Caki2 (cell line): ENCODE data around the gene RNGTT. TPM values are rescaled to one million over a fixed set of nuclear protein-coding genes. Genes with fewer than 3 reads are reported as not detected.
"Not testable (repeated sequence)": the region's sequence is repeated elsewhere in the genome, so short reads cannot be mapped to it uniquely, and the experiment has no call there.

ENCODE experiments used
- DNase-seq: peaks from one replicate; pipeline ENCODE4 v3.0.0-alpha.2; 2015; ENCODE audit warnings: low read depth
- in situ Hi-C: cut with HindIII; loops from 2 replicates; pipeline ENCODE4 v1.10.0; 2016; ENCODE audit warnings: low sequenced_read_pairs, low pct_unique_long_range_greater_than_20kb, mixed read lengths
- total RNA-seq: library from RNA; depleted of rRNA; stranded (reverse); fragments of >200 nt; shearing (Covaris generic); gene quantifications from 2 replicates; pipeline ENCODE4 v1.2.3, GENCODE V29; 2014; ENCODE audit warnings: low replicate concordance

Gene RNGTT
- total RNA-seq, 1 experiment from 2014 or later, result 15.6 TPM

DNA sequence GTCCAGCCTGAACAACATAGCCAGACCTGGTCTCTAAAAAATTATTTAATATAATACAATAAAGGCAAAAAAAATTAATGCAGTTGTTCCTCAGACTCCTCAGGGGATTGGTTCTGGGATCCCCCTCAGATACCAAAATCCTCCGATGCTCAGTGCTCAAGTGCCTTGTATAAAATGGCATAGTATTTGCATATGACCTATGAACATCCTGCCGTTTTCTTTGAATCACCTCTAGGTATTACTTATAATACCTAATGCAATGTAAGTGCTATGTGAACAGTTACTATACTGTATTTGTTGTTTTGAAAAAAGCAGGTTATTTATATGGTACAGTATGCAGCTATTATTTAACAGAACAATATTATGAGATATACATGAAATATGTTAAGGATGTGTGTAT lies 43.3 kb downstream of the RNGTT start:
- no peak for DNase-seq
- in situ Hi-C loops, result no loop called here

DNA sequence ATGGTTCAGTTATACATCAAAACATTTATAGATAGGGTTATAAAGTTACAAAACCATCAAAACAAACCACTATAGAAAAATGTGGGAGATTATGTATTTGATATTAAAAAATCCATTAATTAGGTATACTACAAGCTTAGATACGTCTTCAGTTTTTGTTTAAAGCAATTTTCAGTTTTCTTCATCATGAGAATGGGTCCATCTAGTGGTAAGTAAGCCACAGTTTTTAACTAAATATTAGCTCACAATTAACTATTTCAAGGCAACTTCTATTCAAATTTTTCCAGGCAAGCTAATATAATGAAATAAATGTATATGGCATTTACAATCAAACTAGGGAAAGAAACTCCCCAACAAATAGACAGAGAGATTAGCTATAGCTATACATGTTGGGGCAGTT lies 44.4 kb downstream of the RNGTT start:
- in situ Hi-C loops, result no loop called here
- DNase-seq, result no peak

- DNase-seq, result no peak
- in situ Hi-C loops, result no loop called here
Observed at GRCh38 chr6:88916615-88917208, 46.7 kb downstream of the RNGTT start.

DNA sequence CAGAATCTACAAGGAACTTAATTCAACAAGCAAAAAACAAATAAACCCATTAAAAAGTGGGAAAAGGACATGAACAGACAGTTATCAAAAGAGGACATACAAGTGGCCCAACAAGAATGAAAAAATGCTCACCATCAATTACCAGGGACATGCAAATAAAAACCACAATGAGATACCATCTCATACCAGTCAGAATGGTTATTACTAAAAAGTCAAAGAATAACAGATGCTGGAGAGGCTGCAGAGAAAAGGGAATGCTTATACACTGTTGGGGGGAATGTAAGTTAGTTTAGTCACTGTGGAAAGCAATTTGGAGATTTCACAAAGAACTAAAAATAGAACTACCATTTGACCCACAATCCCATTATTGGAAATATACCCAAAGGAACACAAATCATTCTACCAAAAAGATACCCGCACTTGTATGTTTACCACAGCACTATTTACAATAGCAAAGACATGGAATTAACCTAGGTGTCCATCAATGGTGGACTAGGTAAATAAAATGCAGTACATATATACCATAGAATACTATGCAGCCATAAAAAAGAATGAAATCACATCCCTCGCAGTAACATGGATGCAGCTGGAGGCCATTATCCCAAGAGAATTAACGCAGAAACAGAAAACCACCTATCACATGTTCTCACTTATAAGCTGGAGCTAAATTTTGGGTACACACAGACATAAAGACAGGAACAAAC lies 48.4 kb downstream of the RNGTT start:
- DNase-seq, result no peak
- in situ Hi-C loops, result no loop called here

DNA sequence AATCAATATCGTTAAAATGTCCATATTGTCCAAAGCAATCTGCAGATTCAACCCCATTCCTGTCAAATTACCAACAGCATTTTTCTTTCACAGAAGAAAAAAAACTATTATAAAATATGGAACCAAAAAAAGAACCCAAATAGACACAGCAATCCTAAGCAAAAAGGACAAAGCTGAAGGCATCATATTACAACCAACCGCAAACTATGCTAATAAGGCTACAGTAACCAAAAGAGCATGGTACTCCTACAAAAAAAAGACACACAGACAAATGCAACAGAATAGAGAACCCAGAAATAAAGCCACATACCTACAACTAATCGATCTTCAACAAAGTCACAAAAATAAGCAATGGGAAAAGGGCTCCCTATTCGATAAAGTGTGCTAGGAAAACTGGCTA lies 49.2 kb downstream of the RNGTT start:
- in situ Hi-C loops, result no loop called here
- DNase-seq, result no peak

- in situ Hi-C loops, result no loop called here
- no peak for DNase-seq
Observed at GRCh38 chr6:88913471-88913870, 49.9 kb downstream of the RNGTT start.

- no peak for DNase-seq
- in situ Hi-C loops, result no loop called here
Observed at GRCh38 chr6:88910922-88911778, 52.3 kb downstream of the RNGTT start.

DNA sequence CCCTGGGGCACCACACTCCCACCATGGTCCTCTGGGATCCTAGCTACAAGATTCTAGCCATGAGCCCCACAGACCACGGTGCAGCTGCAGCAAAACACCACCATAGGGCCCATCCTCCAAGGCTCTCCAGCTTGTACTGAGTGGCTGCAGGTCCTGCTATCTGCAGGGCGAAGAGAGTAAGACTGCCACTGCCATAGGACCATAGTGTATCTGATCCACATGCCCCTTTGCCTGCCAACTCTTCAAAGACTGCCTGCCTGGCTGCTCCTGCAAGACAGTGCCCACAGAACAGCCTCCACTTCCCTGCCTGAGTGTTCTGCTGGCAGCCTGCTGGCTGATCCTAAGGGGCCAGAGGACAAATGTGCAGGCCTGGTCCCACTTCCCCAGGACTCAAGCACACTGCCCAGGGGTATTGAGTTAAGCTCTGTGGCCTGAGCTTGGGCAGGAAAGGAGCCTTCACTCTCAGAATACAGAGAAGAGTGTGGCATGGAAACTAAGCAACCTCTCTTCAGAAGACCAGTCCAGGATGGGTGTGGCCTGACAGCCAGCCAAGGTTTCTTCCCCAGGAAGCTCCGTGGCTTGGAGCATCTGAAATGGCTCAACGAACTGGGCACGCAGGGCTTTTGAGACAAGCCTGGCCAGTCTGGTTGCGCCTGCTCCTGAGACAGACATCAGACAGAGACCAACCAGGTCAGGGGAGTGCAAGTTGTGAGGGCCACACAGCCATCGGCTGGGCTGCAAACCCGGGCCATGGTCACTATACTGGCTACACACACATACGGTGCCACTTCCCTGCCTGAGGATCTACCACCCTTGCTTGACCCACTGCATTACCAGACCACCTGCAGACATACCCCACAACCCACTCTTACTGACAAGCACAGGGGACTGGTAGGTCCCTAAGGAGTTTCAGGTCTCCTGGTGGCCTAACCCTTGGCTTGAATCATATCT lies 54.5 kb downstream of the RNGTT start:
- no peak for DNase-seq
- in situ Hi-C loops, result no loop called here

GRCh38 chr6:88907148-88907547 lies 56.3 kb downstream of the RNGTT start:
- in situ Hi-C loops, DNase-seq: not testable (repeated sequence)

GRCh38 chr6:88899569-88900316 lies 63.7 kb downstream of the RNGTT start:
- no peak for DNase-seq
- in situ Hi-C loops, result no loop called here

GRCh38 chr6:88895911-88896310 lies 67.5 kb downstream of the RNGTT start:
- in situ Hi-C loops, result no loop called here

DNA sequence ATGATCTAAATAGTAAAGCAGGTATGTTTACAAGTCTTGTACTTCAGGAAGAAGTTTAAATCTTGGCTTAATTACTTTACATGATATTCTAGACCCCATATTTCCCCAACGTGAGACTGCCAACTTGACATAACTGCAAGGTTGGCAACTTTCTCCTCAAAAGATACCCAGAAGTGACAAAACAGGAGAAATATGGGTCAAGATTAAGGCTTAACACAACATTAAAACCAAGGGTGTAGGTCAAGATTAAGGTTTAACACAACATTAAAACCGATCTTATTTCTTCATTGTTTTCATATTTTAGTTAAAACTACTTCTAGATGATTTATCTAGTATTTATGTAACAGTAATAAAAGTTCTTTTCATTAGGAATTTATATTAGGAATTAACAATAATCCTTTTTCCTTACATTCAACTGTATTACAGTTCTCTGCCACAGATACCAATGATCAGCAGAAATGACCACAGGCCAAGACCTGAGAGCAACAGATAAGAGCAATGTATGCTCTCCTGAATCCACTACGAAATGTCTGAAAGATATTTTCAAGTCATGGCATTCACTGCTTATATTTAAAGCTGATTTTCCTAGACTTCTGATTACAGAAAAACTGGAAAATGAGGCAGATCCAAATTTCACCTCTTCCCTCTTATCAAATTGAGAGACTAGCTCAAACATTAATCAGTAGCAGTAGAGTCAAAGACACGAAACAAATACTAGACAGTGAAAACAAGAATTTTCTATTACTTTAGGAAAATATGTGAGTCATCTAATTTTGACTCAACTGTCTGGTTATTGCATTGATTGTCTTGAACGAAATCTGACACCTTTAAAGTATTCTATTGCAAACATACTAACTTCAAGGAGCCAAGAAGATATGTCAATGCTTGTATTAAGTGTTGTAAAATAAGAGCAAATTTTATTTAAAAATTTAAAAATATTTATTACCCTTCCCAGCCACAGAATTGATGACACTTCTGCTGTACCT lies 72.3 kb downstream of the RNGTT start:
- no peak for DNase-seq
- in situ Hi-C loops, result no loop called here

More at GRCh38 chr6:88895911-88896310, 67.5 kb downstream of the RNGTT start:
- no peak for DNase-seq

GRCh38 chr6:88890394-88890793 lies 73.0 kb downstream of the RNGTT start:
- DNase-seq, result no peak
- in situ Hi-C loops, result no loop called here

- DNase-seq, result no peak
- in situ Hi-C loops, result no loop called here
Observed at GRCh38 chr6:88884361-88884760, 79.1 kb downstream of the RNGTT start.

DNA sequence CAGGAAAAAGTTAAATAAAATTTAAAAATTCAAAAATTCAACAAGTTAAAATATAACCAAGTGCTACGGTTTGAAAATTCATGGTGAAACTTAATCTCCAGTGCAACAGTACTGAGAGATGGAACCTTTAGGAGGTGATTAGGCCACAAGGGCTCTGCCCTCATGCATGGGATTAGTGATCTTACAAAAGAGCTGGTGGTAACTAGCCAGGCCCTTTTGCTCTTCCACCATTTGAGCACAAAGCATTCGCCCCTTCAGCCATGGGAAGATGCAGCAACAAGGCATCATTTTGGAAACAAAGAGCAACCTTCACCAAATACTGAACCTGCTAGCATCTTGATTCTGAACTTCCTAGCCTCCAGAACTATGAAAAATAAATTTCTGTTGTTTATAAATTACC lies 80.9 kb downstream of the RNGTT start:
- in situ Hi-C loops, result no loop called here
- no peak for DNase-seq

GRCh38 chr6:88881451-88881850 lies 82.0 kb downstream of the RNGTT start:
- in situ Hi-C loops, result no loop called here
- no peak for DNase-seq

DNA sequence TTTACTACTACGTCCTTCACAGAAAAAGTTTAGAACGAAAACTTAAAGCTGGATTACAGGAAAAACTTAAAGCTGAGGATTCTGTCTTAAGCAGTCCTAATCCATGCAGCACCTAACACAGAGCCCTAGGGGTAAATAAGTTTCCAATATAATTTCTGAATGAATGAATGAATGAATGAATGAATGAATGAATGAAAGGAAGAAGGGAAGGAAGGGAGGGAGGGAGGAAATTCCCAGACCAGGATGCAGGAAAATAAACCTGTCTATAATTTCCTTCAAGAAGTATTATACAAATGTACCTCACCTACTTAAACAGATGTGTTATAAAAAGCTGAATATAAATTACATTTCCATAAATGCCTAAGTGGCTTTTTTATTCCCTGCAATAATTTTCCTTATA lies 83.4 kb downstream of the RNGTT start:
- in situ Hi-C loops, result no loop called here
- no peak for DNase-seq
